Astrocyte of the cerebellum (primary cell): ENCODE data around the gene MAML2.

Source experiments
- DNase-seq: peaks from one replicate; pipeline ENCODE4 v3.0.0-alpha.2; 2011; ENCODE audit warnings: low read depth
- H3K4me3 ChIP-seq: 2 replicates; pipeline ENCODE4 v1.5.1; 2011; ENCODE audit warnings: mild to moderate bottlenecking, low read depth, low read length, moderate library complexity
- in situ Hi-C: cut with HindIII; loops from 2 replicates; pipeline ENCODE4 v1.10.0; 2017; ENCODE audit warnings: low sequenced_read_pairs
- TF ChIP-seq, protein P1 (sequence below): IDR thresholded peaks from 2 replicates; pipeline ENCODE4 v1.5.1; 2012; ENCODE audit warnings: low read length, low read depth, moderate library complexity, mild to moderate bottlenecking; ENCODE audit errors: missing control alignments

MAML2 gene

GRCh38 chr11:96193745-96194443, 149.1 kb downstream of the MAML2 start:
- DNase-seq = no peak
- TF ChIP-seq, protein P1, sequence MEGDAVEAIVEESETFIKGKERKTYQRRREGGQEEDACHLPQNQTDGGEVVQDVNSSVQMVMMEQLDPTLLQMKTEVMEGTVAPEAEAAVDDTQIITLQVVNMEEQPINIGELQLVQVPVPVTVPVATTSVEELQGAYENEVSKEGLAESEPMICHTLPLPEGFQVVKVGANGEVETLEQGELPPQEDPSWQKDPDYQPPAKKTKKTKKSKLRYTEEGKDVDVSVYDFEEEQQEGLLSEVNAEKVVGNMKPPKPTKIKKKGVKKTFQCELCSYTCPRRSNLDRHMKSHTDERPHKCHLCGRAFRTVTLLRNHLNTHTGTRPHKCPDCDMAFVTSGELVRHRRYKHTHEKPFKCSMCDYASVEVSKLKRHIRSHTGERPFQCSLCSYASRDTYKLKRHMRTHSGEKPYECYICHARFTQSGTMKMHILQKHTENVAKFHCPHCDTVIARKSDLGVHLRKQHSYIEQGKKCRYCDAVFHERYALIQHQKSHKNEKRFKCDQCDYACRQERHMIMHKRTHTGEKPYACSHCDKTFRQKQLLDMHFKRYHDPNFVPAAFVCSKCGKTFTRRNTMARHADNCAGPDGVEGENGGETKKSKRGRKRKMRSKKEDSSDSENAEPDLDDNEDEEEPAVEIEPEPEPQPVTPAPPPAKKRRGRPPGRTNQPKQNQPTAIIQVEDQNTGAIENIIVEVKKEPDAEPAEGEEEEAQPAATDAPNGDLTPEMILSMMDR = no peak
- no peak overlapping the region for H3K4me3 ChIP-seq
- in situ Hi-C loops = no loop called here

DNA sequence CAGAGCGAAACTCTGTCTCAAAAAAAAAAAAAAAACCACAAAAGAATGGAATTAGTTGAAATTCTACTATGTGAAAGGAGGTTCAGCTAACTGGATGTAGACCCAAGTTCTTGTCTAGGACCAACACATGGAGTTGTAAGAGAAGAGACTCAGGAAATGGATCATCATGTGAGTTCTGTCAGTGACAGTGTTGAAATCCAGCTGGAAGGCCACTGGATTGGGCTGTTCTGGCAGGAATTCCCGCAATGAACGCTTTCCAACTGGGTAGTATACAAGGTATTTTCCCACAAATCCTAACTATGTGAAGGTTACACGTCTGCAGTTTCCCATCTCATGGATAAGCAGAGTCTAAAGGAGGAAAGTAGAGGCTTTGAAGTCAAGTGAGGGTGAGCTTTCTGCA, 151.2 kb downstream of the MAML2 start:
- no peak for DNase-seq
- in situ Hi-C loops = no loop called here
- TF ChIP-seq, protein P1 = no peak
- H3K4me3 ChIP-seq = no peak overlapping the region

DNA sequence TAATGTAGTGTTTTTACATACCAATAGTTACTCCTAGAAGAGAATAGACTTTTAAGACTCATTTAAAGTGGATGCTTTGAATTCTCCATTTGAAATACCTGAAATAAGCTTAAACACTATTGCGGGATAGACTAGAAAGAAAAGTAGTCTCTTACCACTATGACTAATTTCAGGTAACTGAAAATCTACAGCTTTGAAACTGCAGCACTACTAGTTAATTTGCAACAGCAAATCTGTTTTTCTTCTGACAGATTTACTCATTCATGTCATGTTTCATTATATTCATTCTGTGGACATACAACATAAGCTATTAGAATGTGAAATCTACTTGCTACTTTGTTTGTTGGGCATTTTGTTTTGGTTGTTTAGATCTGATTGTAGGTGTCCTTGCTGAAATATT, 153.6 kb downstream of the MAML2 start:
- TF ChIP-seq, protein P1 = no peak
- no peak overlapping the region for H3K4me3 ChIP-seq
- DNase-seq = no peak
- in situ Hi-C loops = loop anchor here (5.0 kb wide), 1 partner anchor 33 kb away; no protein-coding TSS in a partner anchor

DNA sequence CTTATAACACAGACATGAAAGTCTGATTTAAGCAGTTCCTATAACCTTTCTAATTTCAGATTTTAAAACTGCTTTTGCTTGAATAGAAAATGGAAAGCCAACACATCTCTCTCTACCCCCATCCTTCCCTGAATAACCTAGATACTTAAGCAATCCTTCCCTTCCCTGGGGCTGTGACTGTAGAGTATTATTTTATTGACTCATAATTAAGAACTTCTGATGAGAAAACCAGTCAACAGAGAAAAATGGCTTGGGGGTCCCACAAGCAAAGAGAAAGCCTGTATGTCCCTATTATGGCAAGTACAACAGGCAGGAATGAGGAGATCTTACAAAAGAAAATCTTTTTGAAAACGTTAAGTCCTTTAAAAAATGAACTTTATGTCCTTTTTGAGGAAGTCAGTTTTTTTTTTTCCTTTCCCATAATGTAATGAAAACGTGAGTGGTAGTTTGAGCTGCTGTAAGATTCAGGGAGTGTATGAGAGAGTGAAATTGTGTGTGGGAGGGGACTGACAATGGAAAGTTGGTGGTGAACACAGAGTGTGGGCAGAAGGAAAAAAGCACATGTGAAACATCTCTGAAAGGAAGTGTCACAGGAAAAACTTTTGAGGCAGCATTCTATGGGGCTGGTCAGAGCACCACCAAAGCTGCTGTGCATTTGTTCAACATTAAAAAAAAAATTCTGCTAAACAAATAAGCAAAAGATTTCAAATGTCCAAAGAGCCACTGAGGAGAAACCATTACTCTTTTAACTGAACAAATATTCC, 154.6 kb downstream of the MAML2 start:
- TF ChIP-seq, protein P1 = no peak
- no peak overlapping the region for H3K4me3 ChIP-seq
- in situ Hi-C loops = loop anchor here (5.0 kb wide), 1 partner anchor 34 kb away; no protein-coding TSS in a partner anchor
- no peak for DNase-seq

GRCh38 chr11:96187822-96188221, 155.2 kb downstream of the MAML2 start:
- DNase-seq = peak; percentile 70
- H3K4me3 ChIP-seq = no peak overlapping the region
- TF ChIP-seq, protein P1 = no peak
- in situ Hi-C loops = loop anchor here (5.0 kb wide), 1 partner anchor 34 kb away; no protein-coding TSS in a partner anchor

DNA sequence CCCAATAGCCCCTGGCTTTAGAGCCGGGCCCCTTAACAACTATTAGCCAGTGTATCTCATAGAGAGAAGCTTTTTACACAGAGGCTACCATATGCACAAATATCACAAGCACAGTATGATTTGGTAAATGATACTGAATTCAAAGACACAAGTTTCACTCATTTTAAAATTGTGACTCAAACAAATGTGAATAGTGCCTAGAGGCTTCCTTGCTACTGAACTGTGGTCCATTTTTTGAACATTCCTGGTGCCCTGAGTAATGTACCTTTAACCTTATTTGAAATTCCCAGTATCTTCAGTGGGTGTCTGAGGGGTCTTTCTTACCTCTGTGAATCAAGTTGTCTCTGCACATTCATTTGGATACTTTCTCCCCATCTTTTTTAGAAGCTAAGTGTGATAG, 156.2 kb downstream of the MAML2 start:
- TF ChIP-seq, protein P1 = no peak
- H3K4me3 ChIP-seq = no peak overlapping the region
- in situ Hi-C loops = loop anchor here (5.0 kb wide), 1 partner anchor 35 kb away; no protein-coding TSS in a partner anchor
- no peak for DNase-seq
